HepG2 (cell line): ENCODE measurements around the gene FBXL7. TPM values are rescaled to one million over a fixed set of nuclear protein-coding genes. Genes with fewer than 3 reads are reported as not detected.

ENCODE experiments used
- ATAC-seq: fragments of 200-7000 bp; cut with Tn5 transposase; 3 replicates; pipeline ENCODE4 v1.9.1; 2020; ENCODE audit warnings: mild to moderate bottlenecking, moderate library complexity
- BruUV-seq: library from RNA; stranded (reverse); fragments of 400-500 nt; replicated peaks from 2 replicates; lab custom pipeline; 2021; lab: Mats Ljungman, UMichigan
- CTCF ChIA-PET: fragments of 300-600 bp; formaldehyde crosslinking; extraction: SDS; loops from one replicate; lab custom pipeline; 2021; ENCODE audit warnings: low total read pairs, inconsistent platforms, low intra/inter-chr PET ratio; lab: Yijun Ruan, JAX
- POLR2A ChIA-PET: fragments of 350-600 bp; sonication (Branson Sonifier 250); formaldehyde crosslinking; loops from one replicate; lab custom pipeline; 2020; ENCODE audit warnings: antibody characterized with exemption, inconsistent platforms; lab: Yijun Ruan, JAX
- DNase-seq: peaks from one replicate; pipeline ENCODE4 v3.0.0-alpha.2; 2015; ENCODE audit warnings: low spot score
- FAIRE-seq: peaks from 3 replicates; lab custom pipeline; 2011; peaks lifted over from hg19 to GRCh38; lab: Jason Lieb, UNC
- H2AFZ ChIP-seq: one replicate; pipeline ENCODE4 v1.6.1; 2011; ENCODE audit warnings: low read length, inconsistent platforms
- H3K27ac ChIP-seq: fragments of 300-600 bp; 3 replicates; pipeline ENCODE4 v1.8.0; 2011; ENCODE audit warnings: mixed run types, mild to moderate bottlenecking, mixed read lengths, low read length, inconsistent platforms; ENCODE audit not compliant: insufficient read depth; ENCODE audit errors: extremely low read length
- H3K27me3 ChIP-seq, 2 experiments: fragments of 200-600 bp in 1 of 2; 2 replicates in 1 of 2; 3 replicates in 1 of 2; pipeline versions ENCODE4 v1.6.0 to v1.8.0; 2011; ENCODE audit warnings: low read length in 2 of 2, mild to moderate bottlenecking in 2 of 2, moderate library complexity in 2 of 2, inconsistent platforms in 1 of 2; ENCODE audit not compliant: insufficient read depth in 2 of 2, control insufficient read depth in 1 of 2
- H3K36me3 ChIP-seq, 2 experiments: fragments of 200-600 bp in 1 of 2; replicated peaks in 1 of 2; 2 replicates in 1 of 2; 3 replicates in 1 of 2; pipeline versions ENCODE4 v1.5.1 to v1.8.0; 2011; ENCODE audit warnings: low read length in 2 of 2, inconsistent platforms in 1 of 2; ENCODE audit not compliant: insufficient read depth in 2 of 2, control insufficient read depth in 1 of 2
- H3K4me1 ChIP-seq: 2 replicates; pipeline ENCODE4 v1.5.1; 2012; ENCODE audit warnings: low read length, inconsistent platforms; ENCODE audit not compliant: insufficient read depth
- H3K4me2 ChIP-seq: 2 replicates; pipeline ENCODE4 v1.6.0; 2011; ENCODE audit warnings: low read depth, low read length, inconsistent platforms
- H3K4me3 ChIP-seq, 3 experiments: fragments of 200-600 bp in 1 of 3; sonication (generic), shearing (Covaris generic) in 1 of 3; replicated peaks in 1 of 3; 2 replicates each; pipeline ENCODE4 v1.5.1; 2011 to 2016; ENCODE audit warnings: low read length in 3 of 3, inconsistent platforms in 2 of 3, low read depth in 2 of 3, mild to moderate bottlenecking in 2 of 3, control low read depth in 1 of 3, mixed read lengths in 1 of 3; ENCODE audit not compliant: insufficient read depth in 1 of 3
- H3K79me2 ChIP-seq: one replicate; pipeline ENCODE4 v1.6.1; 2011; ENCODE audit warnings: low read length, inconsistent platforms; ENCODE audit not compliant: insufficient read depth
- H3K9ac ChIP-seq: 2 replicates; pipeline ENCODE4 v1.6.0; 2011; ENCODE audit warnings: mild to moderate bottlenecking, low read depth, low read length, inconsistent platforms; ENCODE audit not compliant: insufficient read depth
- H3K9me3 ChIP-seq: 2 replicates; pipeline ENCODE4 v1.5.1; 2012; ENCODE audit warnings: mild to moderate bottlenecking, low read length
- H4K20me1 ChIP-seq: 2 replicates; pipeline ENCODE4 v1.6.0; 2011; ENCODE audit warnings: inconsistent platforms, mild to moderate bottlenecking, low read length, moderate library complexity; ENCODE audit not compliant: insufficient read depth
- FOXJ3 ChIP-seq: sonication (generic); formaldehyde crosslinking; IDR thresholded peaks from 2 replicates; pipeline ENCODE4 v1.4.0; 2020; ENCODE audit warnings: missing genetic modification reagents, mild to moderate bottlenecking, borderline replicate concordance
- NFE2L2 ChIP-seq: fragments of 150-350 bp; IDR thresholded peaks from 2 replicates; pipeline ENCODE4 v1.6.1; 2014; ENCODE audit warnings: low read length
- PAWR ChIP-seq: sonication (generic); formaldehyde crosslinking; IDR thresholded peaks from 2 replicates; pipeline ENCODE4 v1.4.0; 2020; ENCODE audit warnings: missing genetic modification reagents, mild to moderate bottlenecking, borderline replicate concordance
- RARG ChIP-seq: sonication (generic); formaldehyde crosslinking; IDR thresholded peaks from 2 replicates; pipeline ENCODE4 v1.4.0; 2020; ENCODE audit warnings: low read depth, mild to moderate bottlenecking, missing genetic modification reagents
- RXRB ChIP-seq: IDR thresholded peaks from 2 replicates; pipeline ENCODE4 v1.6.1; 2016; ENCODE audit warnings: borderline replicate concordance, missing genetic modification reagents, missing compliant biosample characterization
- SALL2 ChIP-seq: sonication (generic); formaldehyde crosslinking; IDR thresholded peaks from 2 replicates; pipeline ENCODE4 v1.8.1; 2023; ENCODE audit warnings: mild to moderate bottlenecking, missing genetic modification reagents, inconsistent platforms
- ZNF543 ChIP-seq: sonication (generic); formaldehyde crosslinking; IDR thresholded peaks from 2 replicates; pipeline ENCODE4 v1.4.0; 2020; ENCODE audit warnings: mild to moderate bottlenecking, missing genetic modification reagents
- ZNF782 ChIP-seq: sonication (generic); formaldehyde crosslinking; IDR thresholded peaks from 2 replicates; pipeline ENCODE4 v1.4.0; 2020; ENCODE audit warnings: missing genetic modification reagents, mild to moderate bottlenecking, borderline replicate concordance
- ZSCAN9 ChIP-seq: IDR thresholded peaks from 2 replicates; pipeline ENCODE4 v1.6.1; 2016; ENCODE audit warnings: borderline replicate concordance
- WGBS: methylation state at CpG from one replicate; pipeline ENCODE4 v1.1.6; 2017; ENCODE audit warnings: low lambda C conversion rate; 5-methylcytosine and 5-hydroxymethylcytosine counted together
- in situ Hi-C: cut with HindIII; loops from 2 replicates; pipeline ENCODE4 v1.10.0; 2017; ENCODE audit warnings: low pct_unique_long_range_greater_than_20kb; ENCODE audit not compliant: extremely low pct_ligation_motif_present
- intact Hi-C: fragments of 100-400 bp; cut with micrococcal nuclease; formaldehyde crosslinking; loops from one replicate; pipeline ENCODE4 v1.10.0; 2022; ENCODE audit not compliant: unreplicated experiment
- polyA plus RNA-seq, 8 experiments: library from polyadenylated mRNA; depleted of rRNA in 3 of 8; stranded (reverse) in 7 of 8; unstranded in 1 of 8; fragments of >200 nt; fragmentation: Illumina TruSeq in 4 of 8; extraction: Trizol in 4 of 8; gene quantifications; 2 replicates each; pipeline versions ENCODE4 v1.2.1 to v1.2.3, GENCODE V29; 2011 to 2016; ENCODE audit warnings: low read depth in 4 of 8, missing spikeins in 1 of 8, mixed read lengths in 1 of 8; ENCODE audit not compliant: insufficient read depth in 1 of 8
- total RNA-seq, 5 experiments: library from RNA; depleted of rRNA; stranded (reverse); fragments of >200 nt; fragmentation: Illumina TruSeq; extraction: Trizol; gene quantifications; 2 replicates each; pipeline ENCODE4 v1.2.3, GENCODE V29; 2016; ENCODE audit warnings: low read depth in 1 of 5
- TF ChIP-seq, protein P1 (sequence below): sonication (generic); formaldehyde crosslinking; IDR thresholded peaks from 2 replicates; pipeline ENCODE4 v1.4.0; 2020; ENCODE audit warnings: missing genetic modification reagents, borderline replicate concordance

FBXL7 gene
- total and polyA plus RNA-seq, 2 of the 13 experiments (the other 11 are each of a cell fraction or from before 2014, with no cell fraction given), result 0.07 TPM; not detected in 1

DNA sequence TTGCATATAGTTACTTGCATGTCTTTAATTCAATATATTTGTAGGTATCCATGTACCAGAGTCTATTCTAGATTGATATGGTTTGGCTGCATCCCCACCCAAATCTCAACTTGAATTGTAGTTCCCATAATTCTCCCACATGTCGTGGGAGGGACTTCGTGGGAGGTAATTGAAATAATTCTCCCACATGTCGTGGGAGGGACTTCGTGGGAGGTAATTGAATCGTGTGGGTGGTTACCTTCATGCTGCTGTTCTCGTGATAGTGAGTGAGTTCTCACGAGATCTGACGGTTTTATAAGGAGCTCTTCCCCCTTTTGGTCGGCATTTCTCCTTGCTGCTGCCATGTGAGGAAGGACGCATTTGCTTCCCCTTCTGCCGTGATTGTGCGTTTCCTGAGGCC lies 16.5 kb downstream of the FBXL7 start:
- no peaks in the 10 kb centered on the region for H3K27me3 ChIP-seq
- TF ChIP-seq, protein P1, sequence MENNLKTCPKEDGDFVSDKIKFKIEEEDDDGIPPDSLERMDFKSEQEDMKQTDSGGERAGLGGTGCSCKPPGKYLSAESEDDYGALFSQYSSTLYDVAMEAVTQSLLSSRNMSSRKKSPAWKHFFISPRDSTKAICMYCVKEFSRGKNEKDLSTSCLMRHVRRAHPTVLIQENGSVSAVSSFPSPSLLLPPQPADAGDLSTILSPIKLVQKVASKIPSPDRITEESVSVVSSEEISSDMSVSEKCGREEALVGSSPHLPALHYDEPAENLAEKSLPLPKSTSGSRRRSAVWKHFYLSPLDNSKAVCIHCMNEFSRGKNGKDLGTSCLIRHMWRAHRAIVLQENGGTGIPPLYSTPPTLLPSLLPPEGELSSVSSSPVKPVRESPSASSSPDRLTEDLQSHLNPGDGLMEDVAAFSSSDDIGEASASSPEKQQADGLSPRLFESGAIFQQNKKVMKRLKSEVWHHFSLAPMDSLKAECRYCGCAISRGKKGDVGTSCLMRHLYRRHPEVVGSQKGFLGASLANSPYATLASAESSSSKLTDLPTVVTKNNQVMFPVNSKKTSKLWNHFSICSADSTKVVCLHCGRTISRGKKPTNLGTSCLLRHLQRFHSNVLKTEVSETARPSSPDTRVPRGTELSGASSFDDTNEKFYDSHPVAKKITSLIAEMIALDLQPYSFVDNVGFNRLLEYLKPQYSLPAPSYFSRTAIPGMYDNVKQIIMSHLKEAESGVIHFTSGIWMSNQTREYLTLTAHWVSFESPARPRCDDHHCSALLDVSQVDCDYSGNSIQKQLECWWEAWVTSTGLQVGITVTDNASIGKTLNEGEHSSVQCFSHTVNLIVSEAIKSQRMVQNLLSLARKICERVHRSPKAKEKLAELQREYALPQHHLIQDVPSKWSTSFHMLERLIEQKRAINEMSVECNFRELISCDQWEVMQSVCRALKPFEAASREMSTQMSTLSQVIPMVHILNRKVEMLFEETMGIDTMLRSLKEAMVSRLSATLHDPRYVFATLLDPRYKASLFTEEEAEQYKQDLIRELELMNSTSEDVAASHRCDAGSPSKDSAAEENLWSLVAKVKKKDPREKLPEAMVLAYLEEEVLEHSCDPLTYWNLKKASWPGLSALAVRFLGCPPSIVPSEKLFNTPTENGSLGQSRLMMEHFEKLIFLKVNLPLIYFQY (CRISPR knock-in tag), result no peak
- TF ChIP-seq ZNF782 (CRISPR knock-in tag) (no peak), PAWR (no peak), ZSCAN9 (CRISPR knock-in tag) (no peak), NFE2L2 (no peak), RXRB (no peak), RARG (CRISPR knock-in tag) (no peak), ZNF543 (CRISPR knock-in tag) (no peak), SALL2 (CRISPR knock-in tag) (no peak), FOXJ3 (CRISPR knock-in tag) (no peak)
- TF ChIP-seq, all 625 proteins: peak for 0
- Histone ChIP-seq H3K9me3 (no peaks in the 10 kb centered on the region), H3K36me3 (no peaks in the 10 kb centered on the region), H3K4me3 (no peak overlapping the region), H3K79me2 (no peaks in the 10 kb centered on the region), H3K4me1 (no peaks in the 10 kb centered on the region), H3K27ac (no peak overlapping the region), H4K20me1 (no peaks in the 10 kb centered on the region), H3K4me2 (no peak overlapping the region), H3K9ac (no peak overlapping the region), H2AFZ (no peak overlapping the region)
- ChIA-PET POLR2A (no interaction called here), CTCF (no interaction called here)
- BruUV-seq, result no TSS peak
- DNase-seq (no peak), ATAC-seq (no peak), FAIRE-seq (no peak)
- WGBS, result 29% methylated on average over 8 of the region's 12 CpGs
- intact Hi-C loops (no loop called here), in situ Hi-C loops (no loop called here)
